Upper lobe of left lung (tissue), 6 donors: Measurements from ENCODE around the gene WT1. TPM values are rescaled to one million over a fixed set of nuclear protein-coding genes. Genes with fewer than 3 reads are reported as not detected.

Experiments
- ATAC-seq, 2 donors: fragments of 200-7000 bp; cut with Tn5 transposase; one replicate each; pipeline ENCODE4 v1.9.1; 2022; ENCODE audit warnings: mild to moderate bottlenecking in 2 of 2, moderate library complexity in 2 of 2; ENCODE audit not compliant: low FRiP score in 2 of 2
- DNase-seq, 2 donors: peaks; one replicate each; pipeline ENCODE4 v3.0.0-alpha.2; 2019 to 2020
- H3K27ac ChIP-seq, 4 donors: fragments of 200-600 bp; sonication (generic); one replicate each; pipeline ENCODE4 v1.5.1; 2016 to 2019
- H3K27me3 ChIP-seq, 4 donors: fragments of 200-600 bp; sonication (generic); one replicate each; pipeline ENCODE4 v1.5.1; 2017 to 2019
- H3K36me3 ChIP-seq, 4 donors: fragments of 200-600 bp; sonication (generic); one replicate each; pipeline ENCODE4 v1.5.1; 2016 to 2019
- H3K4me1 ChIP-seq, 4 donors: fragments of 200-600 bp; sonication (generic); one replicate each; pipeline ENCODE4 v1.5.1; 2018 to 2019
- H3K4me3 ChIP-seq, 4 donors: fragments of 200-600 bp; sonication (generic); one replicate each; pipeline ENCODE4 v1.5.1; 2017 to 2019; ENCODE audit warnings: mild to moderate bottlenecking in 2 of 4, moderate library complexity in 1 of 4
- H3K9me3 ChIP-seq, 4 donors: fragments of 200-600 bp; sonication (generic); one replicate each; pipeline ENCODE4 v1.5.1; 2018 to 2019
- EP300 ChIP-seq, 4 donors: sonication (generic); formaldehyde crosslinking; IDR thresholded peaks; one replicate each; pipeline ENCODE4 v1.5.1; 2017; ENCODE audit warnings: antibody characterized with exemption in 4 of 4, control low read depth in 2 of 4
- POLR2A ChIP-seq, 4 donors: fragments of 450-650 bp; IDR thresholded peaks; one replicate each; pipeline ENCODE4 v1.5.1; 2016 to 2017; ENCODE audit warnings: antibody characterized with exemption in 4 of 4, mild to moderate bottlenecking in 2 of 4
- POLR2AphosphoS5 ChIP-seq, 2 donors: sonication (generic); formaldehyde crosslinking; IDR thresholded peaks; one replicate each; pipeline ENCODE4 v1.5.1; 2017; ENCODE audit warnings: antibody characterized with exemption in 2 of 2
- WGBS, 2 donors: methylation state at CpG; one replicate each; pipeline ENCODE4 v1.1.5; 2017 to 2018; 5-methylcytosine and 5-hydroxymethylcytosine counted together
- total RNA-seq, 6 donors: library from RNA; depleted of rRNA in 4 of 6; stranded (reverse); fragments of >200 nt in 4 of 6; gene quantifications; one replicate each; pipeline versions ENCODE4 v1.1.0 to v1.2.1, GENCODE V29; 2016 to 2021
- TF ChIP-seq, protein P1 (sequence below), 6 experiments: fragments of 450-650 bp in 4 of 6; fragments of 200-600 bp in 2 of 6; sonication (generic) in 2 of 6; IDR thresholded peaks; one replicate each; pipeline ENCODE4 v1.5.1; 2016 to 2019; ENCODE audit warnings: antibody characterized with exemption in 6 of 6
- donor health status: DM: no; HTN: no; CAD: no; lungs with moderate emphysema.
- donor health status: DM: no; HTN: yes; CAD: no; lungs with severe emphysema.

The WT1 gene
- total RNA-seq, 6 donors from 2014 or later = 0.77 to 1.1 TPM; not detected in 4

DNA sequence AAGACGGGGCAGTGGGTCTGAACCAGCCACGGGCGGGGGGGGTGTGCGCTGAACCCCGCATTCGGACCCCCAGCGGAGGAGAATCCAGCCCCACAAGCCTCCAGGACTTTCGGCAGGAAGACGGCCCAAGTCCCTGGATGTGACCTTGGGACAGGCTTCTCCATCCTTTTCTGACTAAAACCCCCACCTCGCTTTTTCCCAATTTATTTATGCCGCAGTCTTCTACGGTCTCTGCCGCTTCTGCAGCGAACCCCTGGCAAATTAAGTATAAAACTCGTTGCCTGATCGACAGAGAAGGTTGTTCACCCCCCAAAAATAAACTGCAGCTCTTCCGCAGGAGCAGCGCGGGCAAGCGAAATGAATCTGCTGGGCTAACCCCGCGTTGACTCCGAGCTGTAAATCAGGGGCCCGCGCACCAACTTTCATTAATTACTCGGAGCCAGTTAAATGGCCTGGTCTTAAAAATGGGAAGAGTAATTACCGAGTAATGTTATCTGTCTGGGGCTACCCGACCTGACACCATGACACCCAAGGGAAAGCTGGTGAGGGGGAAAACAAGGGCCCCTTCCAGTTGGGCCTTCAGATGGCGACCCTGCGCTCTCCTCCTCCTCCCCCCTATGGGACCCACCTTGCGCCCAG is 6.6 kb downstream of the WT1 start:
- no peak for ATAC-seq
- WGBS, 2 donors = 12 to 16% methylated on average over 27 to 30 of the region's 31 CpGs
- Histone ChIP-seq H3K27me3 (peaks cover 0 to 57% (median 23%) of the 10 kb centered on the region in 4 donors), H3K4me1 (peaks cover 8 to 46% (median 12%) of the 10 kb centered on the region in 4 donors), H3K9me3 (no peaks in the 10 kb centered on the region), H3K27ac (no peak overlapping the region), H3K36me3 (no peaks in the 10 kb centered on the region), H3K4me3 (no peak overlapping the region)
- TF ChIP-seq, protein P1, sequence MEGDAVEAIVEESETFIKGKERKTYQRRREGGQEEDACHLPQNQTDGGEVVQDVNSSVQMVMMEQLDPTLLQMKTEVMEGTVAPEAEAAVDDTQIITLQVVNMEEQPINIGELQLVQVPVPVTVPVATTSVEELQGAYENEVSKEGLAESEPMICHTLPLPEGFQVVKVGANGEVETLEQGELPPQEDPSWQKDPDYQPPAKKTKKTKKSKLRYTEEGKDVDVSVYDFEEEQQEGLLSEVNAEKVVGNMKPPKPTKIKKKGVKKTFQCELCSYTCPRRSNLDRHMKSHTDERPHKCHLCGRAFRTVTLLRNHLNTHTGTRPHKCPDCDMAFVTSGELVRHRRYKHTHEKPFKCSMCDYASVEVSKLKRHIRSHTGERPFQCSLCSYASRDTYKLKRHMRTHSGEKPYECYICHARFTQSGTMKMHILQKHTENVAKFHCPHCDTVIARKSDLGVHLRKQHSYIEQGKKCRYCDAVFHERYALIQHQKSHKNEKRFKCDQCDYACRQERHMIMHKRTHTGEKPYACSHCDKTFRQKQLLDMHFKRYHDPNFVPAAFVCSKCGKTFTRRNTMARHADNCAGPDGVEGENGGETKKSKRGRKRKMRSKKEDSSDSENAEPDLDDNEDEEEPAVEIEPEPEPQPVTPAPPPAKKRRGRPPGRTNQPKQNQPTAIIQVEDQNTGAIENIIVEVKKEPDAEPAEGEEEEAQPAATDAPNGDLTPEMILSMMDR (IDR thresholded peaks at IDR 0.05) = no peak
- TF ChIP-seq POLR2A (IDR thresholded peaks at IDR 0.05) (no peak), EP300 (IDR thresholded peaks at IDR 0.05) (no peak), POLR2AphosphoS5 (IDR thresholded peaks at IDR 0.05) (no peak)
- no peak for DNase-seq

DNA sequence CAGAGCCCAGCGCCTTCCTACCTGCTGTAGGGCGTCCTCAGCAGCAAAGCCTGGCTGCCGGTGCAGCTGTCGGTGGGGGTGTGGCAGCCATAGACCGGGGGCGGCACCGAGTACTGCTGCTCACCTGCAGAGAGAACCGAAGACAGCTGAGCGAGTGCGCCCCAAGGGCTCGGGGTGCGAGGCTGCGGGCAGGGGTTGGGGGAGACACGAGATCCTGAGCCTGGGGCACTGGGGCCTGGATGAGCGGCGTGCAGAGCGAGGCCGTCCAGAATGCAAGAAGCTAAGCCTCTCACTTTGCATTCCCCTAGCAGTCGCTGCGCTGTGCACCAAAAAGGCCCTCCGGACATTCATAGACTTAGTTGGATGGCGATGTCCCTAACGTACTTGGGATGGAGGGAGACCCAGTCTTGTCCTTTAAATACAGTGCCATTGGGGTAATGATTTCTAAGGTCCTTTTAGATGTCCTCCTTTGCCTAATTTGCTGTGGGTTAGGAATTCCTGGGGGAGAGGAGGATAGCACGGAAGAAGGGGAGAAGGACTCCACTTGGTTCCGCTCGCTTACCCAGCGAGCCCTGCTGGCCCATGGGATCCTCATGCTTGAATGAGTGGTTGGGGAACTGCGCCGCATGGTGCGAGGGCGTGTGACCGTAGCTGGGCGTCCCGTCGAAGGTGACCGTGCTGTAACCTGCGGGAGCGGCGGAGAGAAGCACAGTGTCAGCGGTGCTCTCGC is 7.2 kb downstream of the WT1 start:
- H3K9me3 ChIP-seq = no peaks in the 10 kb centered on the region
- H3K4me1 ChIP-seq = peaks cover 3 to 39% (median 7%) of the 10 kb centered on the region in 4 donors
- H3K27me3 ChIP-seq = peaks cover 0 to 51% (median 21%) of the 10 kb centered on the region in 4 donors
- H3K27ac ChIP-seq = no peak overlapping the region
- no peaks in the 10 kb centered on the region for H3K36me3 ChIP-seq
- WGBS, 2 donors = 12 to 24% methylated on average over 16 to 41 of the region's 41 CpGs
- TF ChIP-seq EP300 (IDR thresholded peaks at IDR 0.05) (no peak), POLR2A (IDR thresholded peaks at IDR 0.05) (no peak), POLR2AphosphoS5 (IDR thresholded peaks at IDR 0.05) (no peak)
- TF ChIP-seq, protein P1 (IDR thresholded peaks at IDR 0.05) = no peak
- H3K4me3 ChIP-seq = no peak overlapping the region
- DNase-seq (peak in 1 of 2 donors; percentile 73), ATAC-seq (no peak)

DNA sequence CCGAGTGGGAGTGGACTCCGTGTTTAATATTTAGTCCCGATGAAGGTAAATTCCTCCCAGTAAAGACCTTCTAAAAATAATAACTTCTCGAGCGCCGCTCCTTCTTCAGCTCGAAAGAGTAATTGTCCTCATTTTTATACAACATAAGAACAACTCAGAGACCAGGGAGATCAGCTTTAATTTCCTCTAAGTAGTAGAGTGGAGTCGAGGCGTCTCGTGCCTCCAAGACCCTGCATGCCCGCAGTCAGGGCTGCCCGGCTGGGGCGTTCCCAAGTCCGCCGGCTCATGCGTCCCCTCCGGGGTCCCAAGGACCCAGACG is 7.8 kb downstream of the WT1 start:
- Histone ChIP-seq H3K4me3 (no peak overlapping the region), H3K27me3 (peaks cover 0 to 51% (median 19%) of the 10 kb centered on the region in 4 donors), H3K27ac (no peak overlapping the region), H3K4me1 (peaks cover 0 to 35% (median 5%) of the 10 kb centered on the region in 4 donors), H3K9me3 (no peaks in the 10 kb centered on the region), H3K36me3 (no peaks in the 10 kb centered on the region)
- WGBS, 2 donors = 10 to 12% methylated on average over 7 to 18 of the region's 18 CpGs
- TF ChIP-seq, protein P1 (IDR thresholded peaks at IDR 0.05) = no peak
- no peak for TF ChIP-seq POLR2A (IDR thresholded peaks at IDR 0.05)
- TF ChIP-seq POLR2AphosphoS5 (IDR thresholded peaks at IDR 0.05) = no peak
- no peak for TF ChIP-seq EP300 (IDR thresholded peaks at IDR 0.05)
- ATAC-seq (no peak), DNase-seq (peak in 1 of 2 donors; percentile 76)

DNA sequence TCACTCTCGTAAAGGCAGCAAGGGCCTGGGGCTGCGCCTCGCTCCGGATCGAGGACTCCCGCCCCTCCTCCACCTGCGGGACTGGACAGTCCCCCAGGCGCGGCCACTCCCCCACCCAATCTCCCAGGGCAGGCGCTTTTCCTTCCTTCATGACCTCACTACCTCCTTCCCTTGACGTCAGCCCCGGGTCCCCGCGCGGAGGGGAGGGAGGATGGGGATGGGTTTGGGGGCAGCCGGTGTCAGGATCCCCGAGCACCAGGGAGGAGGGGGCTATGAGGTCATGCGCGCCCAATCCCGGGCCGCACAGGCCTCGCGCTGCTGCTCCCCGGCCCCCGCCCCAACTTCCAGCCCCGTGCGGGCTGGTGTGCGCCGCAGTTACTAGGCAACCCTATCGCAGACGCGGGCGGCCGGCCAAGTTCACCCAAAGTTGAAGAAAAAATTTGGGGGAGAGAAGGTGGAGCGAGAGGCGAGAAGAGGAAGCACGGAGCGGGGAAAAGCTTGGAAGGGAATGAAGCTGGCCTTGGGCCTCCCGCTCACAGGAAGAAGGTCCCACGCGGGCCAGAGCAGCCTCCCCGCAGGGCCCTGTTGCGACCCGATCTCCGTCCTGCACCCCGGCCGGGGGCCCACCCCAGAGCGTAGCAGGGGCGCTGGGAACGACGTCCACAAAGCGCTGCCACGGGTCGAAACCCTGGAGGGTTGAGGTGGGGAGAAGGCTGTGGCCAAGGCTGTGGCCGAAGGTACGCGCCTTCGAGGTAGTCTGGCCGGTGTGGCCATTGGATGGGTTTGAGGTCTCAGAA is 8.3 kb downstream of the WT1 start:
- Histone ChIP-seq H3K9me3 (no peaks in the 10 kb centered on the region), H3K4me1 (peaks cover 0 to 35% (median 5%) of the 10 kb centered on the region in 4 donors), H3K4me3 (peak overlapping the region in 1 of 4 donors; percentile 5), H3K27me3 (peaks cover 0 to 51% (median 19%) of the 10 kb centered on the region in 4 donors), H3K27ac (no peak overlapping the region), H3K36me3 (no peaks in the 10 kb centered on the region)
- DNase-seq = peak in 1 of 2 donors; percentile 87
- ATAC-seq = peak; percentile 34 to 54
- TF ChIP-seq POLR2AphosphoS5 (IDR thresholded peaks at IDR 0.05) (no peak), POLR2A (IDR thresholded peaks at IDR 0.05) (no peak), EP300 (IDR thresholded peaks at IDR 0.05) (no peak)
- TF ChIP-seq, protein P1 (IDR thresholded peaks at IDR 0.05) = no peak
- WGBS, 2 donors = 4 to 7% methylated on average over 20 to 56 of the region's 59 CpGs
